Measurements from ENCODE around the gene SERPINA10.
"Not testable (repeated sequence)": the region's sequence is repeated elsewhere in the genome, so short reads cannot be mapped to it uniquely, and the experiment has no call there.

The SERPINA10 gene

GRCh38 chr14:94313991-94314655 is 21.1 kb upstream of the SERPINA10 start:
- no peak for DNase-seq (ENCODE audit: low read depth)

GRCh38 chr14:94312481-94313246 is 19.6 kb upstream of the SERPINA10 start:
- no peak for DNase-seq (ENCODE audit: low read depth)

GRCh38 chr14:94310248-94310647 is 17.2 kb upstream of the SERPINA10 start:
- DNase-seq (ENCODE audit: low read depth), result no peak

- DNase-seq (ENCODE audit: low read depth), result no peak
Observed at GRCh38 chr14:94309721-94310120, 16.7 kb upstream of the SERPINA10 start.

GRCh38 chr14:94307410-94307992 is 14.4 kb upstream of the SERPINA10 start:
- no peak for DNase-seq (ENCODE audit: low read depth)

- no peak for DNase-seq (ENCODE audit: low read depth)
Observed at GRCh38 chr14:94306047-94306978, 13.2 kb upstream of the SERPINA10 start.

- no peak for DNase-seq (ENCODE audit: low read depth)
Observed at GRCh38 chr14:94305620-94306019, 12.6 kb upstream of the SERPINA10 start.

- DNase-seq (ENCODE audit: low read depth), result no peak
Observed at GRCh38 chr14:94304243-94304642, 11.2 kb upstream of the SERPINA10 start.

- DNase-seq (ENCODE audit: low read depth), result no peak
Observed at GRCh38 chr14:94303111-94303510, 10.0 kb upstream of the SERPINA10 start.

- no peak for DNase-seq (ENCODE audit: low read depth)
Observed at GRCh38 chr14:94298130-94298529, 5.1 kb upstream of the SERPINA10 start.

GRCh38 chr14:94296181-94296545 is 3.1 kb upstream of the SERPINA10 start:
- DNase-seq (ENCODE audit: low read depth), result not testable (repeated sequence)

GRCh38 chr14:94295360-94296180 is 2.5 kb upstream of the SERPINA10 start:
- no peak for DNase-seq (ENCODE audit: low read depth)

GRCh38 chr14:94293578-94293924 is 483 bp upstream of the SERPINA10 start:
- DNase-seq (ENCODE audit: low read depth), result no peak

- no peak for DNase-seq (ENCODE audit: low read depth)
Observed at GRCh38 chr14:94292526-94292871, 569 bp downstream of the SERPINA10 start.

GRCh38 chr14:94291906-94292525 is 1.1 kb downstream of the SERPINA10 start:
- DNase-seq (ENCODE audit: low read depth), result no peak

- DNase-seq (ENCODE audit: low read depth), result no peak
Observed at GRCh38 chr14:94291159-94291905, 1.7 kb downstream of the SERPINA10 start.

GRCh38 chr14:94290197-94290596 is 2.9 kb downstream of the SERPINA10 start:
- DNase-seq (ENCODE audit: low read depth), result no peak

GRCh38 chr14:94288610-94289465 is 4.2 kb downstream of the SERPINA10 start:
- no peak for DNase-seq (ENCODE audit: low read depth)

- DNase-seq (ENCODE audit: low read depth), result no peak
Observed at GRCh38 chr14:94285158-94285557, 7.9 kb downstream of the SERPINA10 start.

Measured in T follicular helper cell (primary cell).